NOMO-1 treated with dmso at 0.1 percent for 144 hours (cell line): ENCODE measurements around the gene ENOPH1.

ENCODE experiments used
- DNase-seq: peaks from one replicate; lab custom pipeline; 2025; ENCODE audit not compliant: unreplicated experiment; lab: John Stamatoyannopoulos, UW

Gene ENOPH1

DNA sequence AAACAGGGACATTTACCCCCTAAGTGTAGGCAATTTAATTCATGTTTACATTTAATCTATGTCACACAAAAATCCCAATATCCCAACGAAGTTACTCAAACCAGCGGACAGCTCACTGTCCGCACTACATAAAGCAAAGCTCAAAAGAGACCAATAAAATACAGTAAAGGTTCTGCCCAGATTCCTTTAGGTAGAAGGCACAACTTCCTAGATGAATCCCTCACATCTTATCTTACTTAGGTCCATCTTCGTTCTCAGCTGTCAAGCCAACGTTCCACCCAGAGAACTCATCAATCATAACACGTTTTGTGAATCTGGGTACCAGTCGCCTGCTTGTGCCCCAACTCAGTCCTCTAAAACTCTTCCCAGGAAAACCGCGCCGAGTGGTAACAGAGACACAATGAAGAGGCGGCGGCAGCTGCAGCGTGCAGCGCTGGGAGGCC lies 1.8 kb upstream of the ENOPH1 start:
- DNase-seq = no peak

GRCh38 chr4:82428969-82429727 lies 1.2 kb upstream of the ENOPH1 start:
- DNase-seq = peak; percentile 86

GRCh38 chr4:82429728-82430192 lies 630 bp upstream of the ENOPH1 start:
- no peak for DNase-seq

GRCh38 chr4:82430964-82431745 lies 765 bp downstream of the ENOPH1 start:
- DNase-seq = no peak

- no peak for DNase-seq
Measured at GRCh38 chr4:82431831-82432230, 1.4 kb downstream of the ENOPH1 start.

DNA sequence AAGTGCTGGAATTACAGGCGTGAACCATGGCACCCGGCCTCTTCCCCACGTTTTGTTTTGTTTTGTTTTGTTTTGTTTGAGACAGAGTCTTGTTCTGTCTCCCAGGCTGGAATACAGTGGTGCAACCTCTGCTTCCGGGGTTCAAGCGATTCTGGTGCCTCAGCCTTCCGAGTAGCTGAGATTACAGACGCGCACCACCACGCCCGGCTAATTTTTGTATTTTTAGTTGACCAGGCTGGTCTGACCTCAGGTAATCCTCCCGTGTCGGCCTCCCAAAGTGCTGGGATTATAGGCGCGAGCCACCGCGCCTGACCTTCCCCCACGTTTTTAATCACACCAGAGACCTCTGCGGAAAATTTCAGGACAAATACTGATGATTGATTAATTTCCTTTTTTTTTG lies 2.2 kb downstream of the ENOPH1 start:
- no peak for DNase-seq

DNA sequence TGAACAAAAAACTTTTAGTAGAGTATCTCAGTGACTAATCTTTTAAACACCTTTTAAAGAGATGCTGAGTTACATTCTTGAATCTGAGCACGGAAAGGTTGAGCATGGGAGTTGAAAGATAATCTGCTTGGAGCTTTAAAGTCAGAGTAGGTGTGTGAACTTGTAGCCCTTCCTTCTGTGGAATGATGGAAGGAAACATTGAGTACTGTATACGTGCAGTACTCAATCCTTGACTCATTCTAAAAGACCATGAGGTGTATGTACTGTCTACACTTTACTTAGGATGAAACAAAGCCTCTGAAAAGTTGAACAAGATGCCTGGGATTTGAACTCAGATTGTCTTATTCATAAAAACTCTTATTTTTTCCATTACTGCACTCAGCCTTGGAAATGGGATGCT lies 3.4 kb downstream of the ENOPH1 start:
- no peak for DNase-seq

DNA sequence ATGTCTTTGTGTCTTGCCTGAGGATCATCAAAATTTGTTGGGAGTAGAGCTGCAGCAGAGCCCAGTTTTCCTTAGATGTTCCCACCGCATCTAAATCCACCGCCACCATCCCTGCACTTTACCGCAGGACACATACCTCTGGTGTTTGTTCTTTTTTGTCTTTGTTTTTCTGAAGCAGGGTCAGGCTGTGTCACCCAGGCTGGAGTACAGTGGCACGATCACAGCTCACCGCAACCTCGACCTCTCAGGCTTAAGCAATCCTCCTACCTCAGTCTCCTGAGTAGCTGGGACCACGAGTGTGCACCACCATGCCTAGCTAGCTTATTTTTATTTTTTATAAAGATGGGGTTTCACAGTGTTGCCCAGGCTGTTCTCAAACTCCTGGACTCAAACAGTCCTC lies 4.6 kb downstream of the ENOPH1 start:
- no peak for DNase-seq

GRCh38 chr4:82436130-82436529 lies 5.7 kb downstream of the ENOPH1 start:
- no peak for DNase-seq

- DNase-seq = no peak
Measured at GRCh38 chr4:82436780-82437179, 6.4 kb downstream of the ENOPH1 start.

DNA sequence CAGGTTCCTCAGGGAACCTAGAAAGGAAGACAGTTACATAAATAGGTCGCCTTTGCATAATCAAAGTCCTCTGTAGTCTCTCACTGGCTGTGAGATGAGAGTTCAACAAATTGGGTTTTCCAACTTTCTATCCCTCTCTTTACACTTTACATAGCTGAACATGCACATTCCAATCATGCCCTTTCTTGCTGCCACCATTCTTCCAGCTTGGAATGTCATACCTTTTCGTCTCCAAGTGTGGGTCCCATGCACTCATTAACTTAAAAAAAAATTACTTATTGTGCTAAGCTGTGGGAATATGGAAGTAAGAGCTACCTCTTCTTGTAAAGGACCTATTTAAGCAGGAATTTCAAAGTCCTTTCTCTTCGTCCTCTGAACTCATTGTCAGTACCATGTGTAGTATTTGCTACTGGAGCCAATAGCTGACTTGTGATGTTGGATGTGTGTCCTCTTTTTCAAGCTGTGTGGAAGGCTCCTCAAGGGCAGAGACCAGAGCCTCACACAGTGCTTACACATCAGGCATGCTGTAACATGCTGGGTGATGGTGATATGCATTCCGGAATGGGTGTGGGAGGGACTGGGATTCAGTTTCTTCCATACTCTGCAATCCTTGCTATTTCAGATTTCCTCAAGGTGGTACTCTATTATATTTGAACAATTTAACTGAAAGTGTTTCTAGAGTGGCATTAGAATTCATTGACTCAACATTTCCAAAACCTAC lies 7.1 kb downstream of the ENOPH1 start:
- DNase-seq = no peak

GRCh38 chr4:82439088-82439487 lies 8.7 kb downstream of the ENOPH1 start:
- DNase-seq = no peak

DNA sequence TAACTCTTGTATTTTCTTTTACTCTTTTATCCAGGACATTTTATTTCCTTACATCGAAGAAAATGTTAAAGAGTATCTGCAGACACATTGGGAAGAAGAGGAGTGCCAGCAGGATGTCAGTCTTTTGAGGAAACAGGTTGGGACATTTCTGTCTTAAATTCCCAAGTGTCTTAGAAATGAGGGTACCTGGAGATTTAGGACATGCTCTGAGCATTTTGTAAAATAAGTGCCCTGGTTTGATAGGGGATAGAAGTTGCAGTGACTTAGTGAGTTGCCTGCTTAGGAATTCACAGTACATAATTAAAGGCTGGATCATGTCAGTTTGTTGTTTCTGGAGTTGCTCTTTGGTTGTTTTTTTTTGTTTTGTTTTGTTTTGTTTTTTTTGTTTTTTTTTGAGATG lies 17.5 kb downstream of the ENOPH1 start:
- no peak for DNase-seq

DNA sequence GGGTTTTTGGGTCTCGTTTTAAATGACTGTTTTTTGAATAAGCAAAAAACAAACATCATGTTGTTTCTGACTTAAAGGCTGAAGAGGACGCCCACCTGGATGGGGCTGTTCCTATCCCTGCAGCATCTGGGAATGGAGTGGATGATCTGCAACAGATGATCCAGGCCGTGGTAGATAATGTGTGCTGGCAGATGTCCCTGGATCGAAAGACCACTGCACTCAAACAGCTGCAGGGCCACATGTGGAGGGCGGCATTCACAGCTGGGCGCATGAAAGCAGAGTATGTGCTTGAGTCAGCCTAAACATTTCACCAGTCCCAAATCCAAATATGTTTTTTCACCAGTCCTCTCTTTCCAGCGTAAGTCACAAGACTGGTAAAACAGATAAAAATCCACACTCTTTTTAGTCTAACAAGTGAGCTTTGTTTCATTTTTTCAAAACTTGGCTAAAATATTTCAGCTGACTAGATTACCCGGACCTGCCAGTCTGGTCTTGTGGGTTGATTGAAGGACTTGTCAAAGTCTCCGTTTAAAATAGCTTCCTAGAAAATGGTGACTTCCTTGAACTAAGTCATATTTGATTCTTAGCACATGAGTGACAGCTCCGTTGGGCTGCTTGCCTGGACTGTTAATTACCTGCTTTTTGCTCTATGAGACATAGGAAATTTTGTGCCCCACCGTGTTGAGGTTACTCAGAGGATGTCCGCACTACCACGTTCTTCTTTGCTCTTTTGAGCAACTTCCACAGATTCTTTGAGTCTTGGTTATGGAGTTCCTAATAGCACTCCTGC lies 20.8 kb downstream of the ENOPH1 start:
- DNase-seq = no peak

- DNase-seq = no peak
Measured at GRCh38 chr4:82452026-82452425, 21.6 kb downstream of the ENOPH1 start.

GRCh38 chr4:82457266-82457665 lies 26.9 kb downstream of the ENOPH1 start:
- DNase-seq = no peak

- DNase-seq = no peak
Measured at GRCh38 chr4:82458729-82459128, 28.3 kb downstream of the ENOPH1 start.

- no peak for DNase-seq
Measured at GRCh38 chr4:82461710-82462109, 31.3 kb downstream of the ENOPH1 start.

- peak; percentile 19 for DNase-seq
Measured at GRCh38 chr4:82462415-82462831, 32.0 kb downstream of the ENOPH1 start.

- no peak for DNase-seq
Measured at GRCh38 chr4:82463221-82463620, 32.8 kb downstream of the ENOPH1 start.

GRCh38 chr4:82467471-82467870 lies 37.1 kb downstream of the ENOPH1 start:
- no peak for DNase-seq
